ENCODE results near the gene SEMA4G. TPM values are rescaled to one million over a fixed set of nuclear protein-coding genes. Genes with fewer than 3 reads are reported as not detected.

SEMA4G gene
- total RNA-seq, 1 experiment from 2014 or later: not detected

DNA sequence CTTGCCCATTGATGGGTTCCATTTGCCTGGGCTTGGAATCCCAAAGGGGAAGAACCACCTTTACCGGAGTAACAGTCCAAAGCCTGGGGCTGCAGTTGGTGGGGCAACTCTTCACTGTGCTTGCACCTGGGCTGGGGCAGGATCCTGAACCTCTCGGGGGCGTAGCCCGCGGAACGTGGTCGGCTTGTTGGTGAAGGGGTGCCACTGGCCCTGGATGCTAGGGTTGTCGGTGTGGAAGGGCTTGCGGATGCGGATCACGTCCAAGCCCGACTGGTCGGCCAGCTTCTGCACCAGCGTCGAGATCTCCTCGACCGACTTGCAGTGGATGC lies 17.3 kb downstream of the SEMA4G start:
- POLR2A ChIA-PET: interaction anchor here (0.6 to 5.0 kb wide), 6 partner anchors 10 to 921 kb away, joined by 3 to 54 read pairs (median 5); partner anchors contain the start of gene LZTS2
- BruUV-seq (replicated peaks): no TSS peak
- Mint-ChIP-seq H3K27me3 (ENCODE audit: insufficient read depth, unreplicated experiment) (no peaks in the 10 kb centered on the region), H3K36me3 (ENCODE audit: insufficient read depth, unreplicated experiment) (peaks cover 40% of the 10 kb centered on the region), H3K4me1 (ENCODE audit: insufficient read depth, unreplicated experiment) (peaks cover 15% of the 10 kb centered on the region), H3K4me3 (ENCODE audit: unreplicated experiment) (peak overlapping the region; percentile 85), H3K9me3 (ENCODE audit: unreplicated experiment) (no peaks in the 10 kb centered on the region), H3K27ac (ENCODE audit: low read depth, unreplicated experiment) (no peak overlapping the region)
- DNase-seq (ENCODE audit: unreplicated experiment): no peak
- intact Hi-C loops (cut with micrococcal nuclease): no loop called here
- TF ChIP-seq, protein P1, sequence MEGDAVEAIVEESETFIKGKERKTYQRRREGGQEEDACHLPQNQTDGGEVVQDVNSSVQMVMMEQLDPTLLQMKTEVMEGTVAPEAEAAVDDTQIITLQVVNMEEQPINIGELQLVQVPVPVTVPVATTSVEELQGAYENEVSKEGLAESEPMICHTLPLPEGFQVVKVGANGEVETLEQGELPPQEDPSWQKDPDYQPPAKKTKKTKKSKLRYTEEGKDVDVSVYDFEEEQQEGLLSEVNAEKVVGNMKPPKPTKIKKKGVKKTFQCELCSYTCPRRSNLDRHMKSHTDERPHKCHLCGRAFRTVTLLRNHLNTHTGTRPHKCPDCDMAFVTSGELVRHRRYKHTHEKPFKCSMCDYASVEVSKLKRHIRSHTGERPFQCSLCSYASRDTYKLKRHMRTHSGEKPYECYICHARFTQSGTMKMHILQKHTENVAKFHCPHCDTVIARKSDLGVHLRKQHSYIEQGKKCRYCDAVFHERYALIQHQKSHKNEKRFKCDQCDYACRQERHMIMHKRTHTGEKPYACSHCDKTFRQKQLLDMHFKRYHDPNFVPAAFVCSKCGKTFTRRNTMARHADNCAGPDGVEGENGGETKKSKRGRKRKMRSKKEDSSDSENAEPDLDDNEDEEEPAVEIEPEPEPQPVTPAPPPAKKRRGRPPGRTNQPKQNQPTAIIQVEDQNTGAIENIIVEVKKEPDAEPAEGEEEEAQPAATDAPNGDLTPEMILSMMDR (IDR thresholded peaks at IDR 0.05; ENCODE audit: unreplicated experiment): no peak
- CTCF ChIA-PET: interaction anchor here (0.6 to 3.8 kb wide), 5 partner anchors 11 to 1017 kb away, joined by 3 to 32 read pairs (median 5); no protein-coding TSS in a partner anchor

DNA sequence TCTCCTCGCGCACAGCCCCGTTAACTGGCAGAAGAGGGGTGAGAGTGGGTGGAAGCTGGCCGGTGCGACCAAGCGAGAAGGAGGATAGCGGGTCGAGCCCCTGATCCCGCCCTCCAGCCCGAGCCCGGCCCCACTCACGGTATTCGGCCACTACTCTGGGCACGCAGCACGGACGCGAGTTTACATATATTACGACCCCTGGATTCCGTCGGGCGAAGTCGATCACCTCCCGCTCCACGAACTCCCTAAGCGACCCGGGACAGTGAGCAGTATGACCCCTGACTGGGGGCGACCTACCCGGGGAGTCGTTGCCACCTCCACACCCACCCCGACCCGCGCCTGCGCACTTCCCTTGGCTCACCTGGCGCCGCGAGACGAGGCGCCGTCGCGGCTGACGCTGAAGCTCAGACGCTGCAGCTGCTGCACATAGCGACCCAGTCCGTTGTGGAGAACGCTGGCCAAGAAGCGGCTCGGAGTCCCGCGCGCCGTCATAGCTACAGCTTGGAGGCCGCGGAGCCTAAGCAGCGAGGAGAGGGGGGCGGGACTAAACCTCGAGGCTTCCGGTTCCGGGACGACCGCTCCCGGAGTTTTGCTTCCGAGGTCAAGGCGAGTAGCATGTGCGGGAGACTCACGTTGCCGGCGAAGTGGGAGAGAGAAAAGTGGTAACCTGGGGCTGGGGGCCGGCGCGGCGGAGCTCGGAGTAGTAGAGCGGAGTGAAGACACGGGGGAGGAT lies 17.8 kb downstream of the SEMA4G start, which contains the start of the genes MRPL43 and TWNK:
TSS of gene MRPL43 (minus strand) at position 546 of the 733 bp plus-strand sequence. CDS start at position 492, 54 bp downstream.
TSS of gene TWNK (plus strand) at position 592 of the 733 bp plus-strand sequence. CDS start 668 bp downstream, outside the sequence.
- ChIA-PET POLR2A (interaction anchor here (0.6 to 5.0 kb wide), 10 partner anchors 11 to 920 kb away, joined by 3 to 54 read pairs (median 4); partner anchors contain the start of gene LZTS2), CTCF (interaction anchor here (0.6 to 3.8 kb wide), 7 partner anchors 10 to 1017 kb away, joined by 3 to 32 read pairs (median 4); no protein-coding TSS in a partner anchor)
- TF ChIP-seq, protein P1 (IDR thresholded peaks at IDR 0.05; ENCODE audit: unreplicated experiment): no peak
- Mint-ChIP-seq H3K4me3 (ENCODE audit: unreplicated experiment) (peak within 1 kb of the TSS; percentile 85), H3K9me3 (ENCODE audit: unreplicated experiment) (no peaks in the 10 kb centered on the region), H3K27me3 (ENCODE audit: insufficient read depth, unreplicated experiment) (no peaks in the 10 kb centered on the region), H3K4me1 (ENCODE audit: insufficient read depth, unreplicated experiment) (peaks cover 15% of the 10 kb centered on the region), H3K36me3 (ENCODE audit: insufficient read depth, unreplicated experiment) (peaks cover 38% of the 10 kb centered on the region), H3K27ac (ENCODE audit: low read depth, unreplicated experiment) (peak within 1 kb of the TSS; percentile 80)
- DNase-seq (ENCODE audit: unreplicated experiment): peak; percentile 81
- BruUV-seq (replicated peaks): no TSS peak
- intact Hi-C loops (cut with micrococcal nuclease): no loop called here

DNA sequence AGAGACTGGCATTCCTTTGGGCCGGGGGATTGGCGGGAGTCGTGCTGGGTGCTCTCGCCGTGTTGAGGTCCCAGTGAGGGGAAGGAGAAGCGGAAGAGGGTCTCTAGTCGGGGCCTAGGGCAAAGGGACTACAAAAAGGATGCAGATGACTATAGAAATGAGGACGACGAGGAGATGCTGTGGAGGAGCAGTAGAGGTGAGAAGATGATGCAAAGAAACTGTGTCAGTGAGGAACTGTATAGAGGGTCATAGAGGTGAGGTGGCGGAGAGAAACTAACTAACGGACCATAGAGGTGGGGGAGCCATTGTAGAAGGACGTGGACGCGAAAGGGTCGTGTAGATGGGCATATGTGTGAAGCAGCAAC lies 18.4 kb downstream of the SEMA4G start:
- H3K36me3 Mint-ChIP-seq (ENCODE audit: insufficient read depth, unreplicated experiment): peaks cover 36% of the 10 kb centered on the region
- intact Hi-C loops (cut with micrococcal nuclease): no loop called here
- TF ChIP-seq, protein P1 (IDR thresholded peaks at IDR 0.05; ENCODE audit: unreplicated experiment): no peak
- CTCF ChIA-PET: interaction anchor here (0.6 to 3.8 kb wide), 5 partner anchors 10 to 651 kb away, joined by 3 to 32 read pairs (median 5); no protein-coding TSS in a partner anchor
- no peaks in the 10 kb centered on the region for H3K27me3 Mint-ChIP-seq (ENCODE audit: insufficient read depth, unreplicated experiment)
- DNase-seq (ENCODE audit: unreplicated experiment): no peak
- POLR2A ChIA-PET: interaction anchor here (0.7 to 5.0 kb wide), 11 partner anchors 10 to 76 kb away, joined by 3 to 54 read pairs (median 4); partner anchors contain the start of gene LZTS2
- no peaks in the 10 kb centered on the region for H3K9me3 Mint-ChIP-seq (ENCODE audit: unreplicated experiment)
- peak overlapping the region; percentile 85 for H3K4me3 Mint-ChIP-seq (ENCODE audit: unreplicated experiment)
- H3K4me1 Mint-ChIP-seq (ENCODE audit: insufficient read depth, unreplicated experiment): peaks cover 15% of the 10 kb centered on the region
- BruUV-seq (replicated peaks): TSS peak; percentile 61
- peak overlapping the region; percentile 80 for H3K27ac Mint-ChIP-seq (ENCODE audit: low read depth, unreplicated experiment)

DNA sequence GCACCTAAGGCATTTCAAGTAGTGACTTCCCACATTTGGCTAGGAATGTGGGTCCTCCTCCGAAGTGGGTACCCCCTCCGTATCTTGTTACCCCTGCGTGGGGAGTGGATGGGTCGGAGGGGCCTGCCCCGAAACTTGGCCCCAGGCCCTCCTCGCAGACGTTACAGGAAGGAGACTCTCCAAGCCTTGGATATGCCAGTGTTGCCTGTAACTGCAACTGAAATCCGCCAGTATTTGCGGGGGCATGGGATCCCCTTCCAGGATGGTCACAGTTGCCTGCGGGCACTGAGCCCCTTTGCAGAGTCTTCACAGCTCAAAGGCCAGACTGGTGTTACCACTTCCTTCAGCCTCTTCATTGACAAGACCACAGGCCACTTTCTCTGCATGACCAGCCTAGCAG lies 18.9 kb downstream of the SEMA4G start:
- Mint-ChIP-seq H3K27ac (ENCODE audit: low read depth, unreplicated experiment) (peak overlapping the region; percentile 80), H3K36me3 (ENCODE audit: insufficient read depth, unreplicated experiment) (peaks cover 36% of the 10 kb centered on the region), H3K4me1 (ENCODE audit: insufficient read depth, unreplicated experiment) (peaks cover 15% of the 10 kb centered on the region), H3K9me3 (ENCODE audit: unreplicated experiment) (no peaks in the 10 kb centered on the region), H3K4me3 (ENCODE audit: unreplicated experiment) (peak overlapping the region; percentile 85), H3K27me3 (ENCODE audit: insufficient read depth, unreplicated experiment) (no peaks in the 10 kb centered on the region)
- ChIA-PET POLR2A (interaction anchor here (0.5 to 5.0 kb wide), 9 partner anchors 10 to 78 kb away, joined by 3 to 54 read pairs (median 4); partner anchors contain the start of genes LZTS2, PDZD7 and SFXN3), CTCF (interaction anchor here (0.6 to 12.3 kb wide), 4 partner anchors 9 to 598 kb away, joined by 3 to 199 read pairs (median 18); no protein-coding TSS in a partner anchor)
- intact Hi-C loops (cut with micrococcal nuclease): no loop called here
- no TSS peak for BruUV-seq (replicated peaks)
- TF ChIP-seq, protein P1 (IDR thresholded peaks at IDR 0.05; ENCODE audit: unreplicated experiment): no peak
- DNase-seq (ENCODE audit: unreplicated experiment): no peak
